ENCODE measurements around the gene DYRK3.
"Not testable (repeated sequence)": the region's sequence is repeated elsewhere in the genome, so short reads cannot be mapped to it uniquely, and the experiment has no call there.

The DYRK3 gene

DNA sequence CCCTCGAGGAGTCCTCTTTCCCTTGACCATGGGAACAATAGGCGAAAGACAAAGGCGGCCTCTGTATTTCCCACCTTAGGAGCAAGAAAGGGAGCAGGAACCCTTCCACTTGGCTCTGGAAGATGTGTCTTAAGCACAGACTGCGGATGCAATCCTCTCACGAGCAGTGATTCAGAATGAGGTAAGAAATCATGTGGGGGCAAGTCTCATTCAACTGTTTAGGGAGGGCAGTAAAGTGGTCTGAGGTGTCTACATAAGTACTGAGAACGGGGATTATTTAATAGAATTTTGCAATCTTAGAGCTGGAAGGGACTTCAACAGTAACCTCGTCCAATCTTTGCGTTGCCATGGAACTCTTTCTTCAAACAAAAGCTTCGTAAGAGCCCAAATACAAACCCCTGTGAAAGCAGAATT, 1.6 kb upstream of the DYRK3 start:
- DNase-seq, result no peak

DNA sequence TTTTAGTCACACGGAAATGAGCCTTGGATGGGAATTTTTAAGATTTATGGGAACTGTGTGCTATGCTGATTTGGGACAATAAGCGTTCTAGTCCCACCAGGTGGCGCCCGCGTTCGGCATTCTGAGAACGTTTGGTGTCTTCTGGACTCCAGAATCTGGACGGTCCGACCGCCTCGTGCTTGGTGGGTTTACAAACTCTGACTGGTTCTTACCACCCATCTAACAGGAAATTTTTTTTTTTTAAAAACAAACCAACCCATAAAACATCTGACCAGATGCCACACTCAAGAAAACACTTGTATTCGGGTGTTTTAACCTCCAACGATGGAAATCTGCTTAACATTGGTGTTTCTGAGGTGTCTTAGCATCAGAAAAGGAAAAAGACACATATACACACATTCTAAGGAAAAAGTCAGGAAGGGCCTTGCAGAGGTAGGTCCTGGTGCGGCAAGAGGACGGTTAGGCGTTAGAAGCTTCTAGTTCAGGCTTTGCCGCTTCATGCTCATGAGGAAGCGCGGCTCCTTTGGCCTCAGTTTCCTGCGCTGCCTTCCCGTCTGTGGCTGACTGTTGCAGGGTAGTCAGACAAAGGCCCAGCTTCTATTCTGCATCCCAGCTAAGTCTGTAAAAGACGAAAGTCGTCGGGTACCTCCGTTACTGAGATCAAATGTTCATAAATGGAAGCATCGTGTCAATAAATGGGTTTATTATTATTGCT, 814 bp upstream of the DYRK3 start:
- no peak for DNase-seq

DNA sequence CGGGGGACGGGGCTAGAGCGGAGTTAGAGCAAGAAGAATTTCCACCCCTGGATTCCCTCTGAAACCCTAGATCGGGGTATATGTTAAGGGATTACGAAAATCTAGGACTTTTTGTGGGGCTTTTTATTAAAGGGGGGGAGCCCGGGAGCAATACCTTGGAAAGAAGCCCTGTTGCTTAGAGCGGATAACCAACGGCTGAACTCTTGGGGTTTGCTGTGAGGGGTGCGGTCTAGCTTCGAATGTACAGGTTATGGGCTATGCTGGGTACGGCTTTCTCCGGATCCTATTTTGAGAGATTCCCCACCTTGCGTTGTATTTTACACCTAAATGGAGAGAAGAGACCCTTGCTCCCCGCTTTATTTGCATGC, 626 bp downstream of the DYRK3 start:
- no peak for DNase-seq

DNA sequence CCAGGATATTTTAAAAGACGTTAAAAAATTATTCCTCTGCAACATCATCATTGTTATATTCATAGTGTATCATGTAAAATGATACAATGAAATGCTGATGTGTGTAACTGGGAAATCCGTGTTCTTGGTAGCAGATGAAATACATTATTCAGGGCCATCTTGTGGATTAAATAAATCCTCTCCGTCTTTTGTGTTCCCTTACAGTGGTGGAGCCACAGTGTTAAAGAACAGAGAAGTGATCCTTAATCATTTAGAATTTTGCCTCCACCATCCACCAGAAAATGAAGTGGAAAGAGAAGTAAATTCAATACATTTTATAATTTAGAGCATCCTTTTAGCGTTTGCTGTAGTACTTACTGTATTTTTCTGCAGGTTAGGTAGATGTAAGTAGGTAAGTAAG, 1.3 kb downstream of the DYRK3 start:
- no peak for DNase-seq

DNA sequence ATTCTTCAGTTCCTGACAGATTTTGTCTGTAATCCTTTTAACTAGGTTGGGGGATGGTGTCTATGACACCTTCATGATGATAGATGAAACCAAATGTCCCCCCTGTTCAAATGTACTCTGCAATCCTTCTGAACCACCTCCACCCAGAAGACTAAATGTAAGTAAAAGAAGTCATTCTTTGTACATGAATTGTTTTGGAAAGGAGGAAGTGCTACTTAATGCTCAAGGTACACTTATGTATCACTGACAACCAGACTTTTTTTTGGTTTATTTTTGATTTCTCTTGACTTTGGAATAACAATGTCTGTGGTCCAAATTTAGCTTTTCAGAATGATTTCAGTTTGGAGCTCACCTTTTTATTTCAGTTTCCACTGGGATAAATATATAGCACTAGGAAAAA, 2.3 kb downstream of the DYRK3 start:
- no peak for DNase-seq

DNA sequence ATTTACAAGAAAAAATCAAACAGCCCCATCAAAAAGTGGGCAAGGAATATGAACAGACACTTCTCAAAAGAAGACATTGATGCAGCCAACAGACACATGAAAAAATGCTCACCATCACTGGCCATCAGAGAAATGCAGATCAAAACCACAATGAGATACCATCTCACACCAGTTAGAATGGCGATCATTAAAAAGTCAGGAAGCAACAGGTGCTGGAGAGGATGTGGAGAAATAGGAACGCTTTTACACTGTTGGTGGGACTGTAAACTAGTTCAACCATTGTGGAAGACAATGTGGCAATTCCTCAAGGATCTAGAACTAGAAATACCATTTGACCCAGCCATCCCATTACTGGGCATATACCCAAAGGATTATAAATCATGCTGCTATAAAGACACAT, 6.7 kb downstream of the DYRK3 start:
- not testable (repeated sequence) for DNase-seq

DNA sequence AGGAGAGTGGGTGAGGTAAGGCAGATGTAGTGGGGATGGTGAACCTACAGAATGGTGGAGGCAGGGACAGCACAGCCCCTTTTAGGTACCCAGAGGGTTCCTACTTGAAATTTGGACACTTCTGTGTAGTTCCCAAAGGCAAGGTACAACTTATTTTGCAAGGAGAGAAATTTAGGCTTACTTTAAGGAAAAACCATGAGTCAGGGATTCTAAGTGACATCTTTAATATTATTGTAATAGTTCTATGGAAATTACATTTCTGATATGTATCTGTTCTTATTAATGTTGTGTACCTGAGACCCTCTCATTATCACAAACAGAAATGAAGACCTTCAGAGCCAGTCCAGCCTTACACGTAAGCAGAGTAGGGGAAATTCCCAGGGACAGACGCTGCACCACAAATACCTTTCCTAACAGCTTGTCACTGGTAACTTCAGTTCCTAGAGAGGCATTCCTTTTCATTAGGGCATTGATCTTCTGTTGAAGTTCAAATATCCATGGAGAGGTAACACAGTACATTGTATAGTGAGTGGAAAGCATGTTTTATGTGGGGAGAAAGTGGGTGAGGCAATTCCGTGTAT, 7.9 kb downstream of the DYRK3 start:
- DNase-seq, result no peak

DNA sequence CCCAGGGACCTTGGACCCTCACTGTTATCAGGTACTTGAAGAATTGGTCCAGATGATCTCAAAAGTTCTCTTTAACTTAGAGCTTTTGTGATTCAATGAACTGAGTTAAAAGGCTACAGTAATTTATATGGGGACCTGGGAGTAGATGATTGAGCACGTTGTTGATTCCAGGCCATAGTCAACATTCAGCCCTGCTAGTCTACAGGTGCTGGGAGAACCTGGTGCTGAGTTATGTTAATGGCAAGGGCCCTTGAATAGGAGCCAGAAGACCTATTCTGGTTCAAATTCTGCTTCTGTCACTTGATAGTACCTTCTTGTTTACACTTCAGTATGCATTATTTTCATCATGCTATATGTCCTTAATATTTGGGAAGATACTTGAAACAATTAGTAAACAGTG, 11.2 kb downstream of the DYRK3 start:
- DNase-seq, result no peak

DNA sequence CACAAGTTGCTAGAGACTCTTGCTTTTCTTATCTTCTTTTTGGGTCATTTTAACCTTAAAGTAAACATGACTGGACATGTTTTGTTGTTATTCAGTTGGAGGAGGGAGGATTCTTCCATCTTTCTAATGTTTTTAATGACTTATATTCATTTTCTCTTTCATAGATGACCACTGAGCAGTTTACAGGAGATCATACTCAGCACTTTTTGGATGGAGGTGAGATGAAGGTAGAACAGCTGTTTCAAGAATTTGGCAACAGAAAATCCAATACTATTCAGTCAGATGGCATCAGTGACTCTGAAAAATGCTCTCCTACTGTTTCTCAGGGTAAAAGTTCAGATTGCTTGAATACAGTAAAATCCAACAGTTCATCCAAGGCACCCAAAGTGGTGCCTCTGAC, 11.9 kb downstream of the DYRK3 start:
- no peak for DNase-seq

DNA sequence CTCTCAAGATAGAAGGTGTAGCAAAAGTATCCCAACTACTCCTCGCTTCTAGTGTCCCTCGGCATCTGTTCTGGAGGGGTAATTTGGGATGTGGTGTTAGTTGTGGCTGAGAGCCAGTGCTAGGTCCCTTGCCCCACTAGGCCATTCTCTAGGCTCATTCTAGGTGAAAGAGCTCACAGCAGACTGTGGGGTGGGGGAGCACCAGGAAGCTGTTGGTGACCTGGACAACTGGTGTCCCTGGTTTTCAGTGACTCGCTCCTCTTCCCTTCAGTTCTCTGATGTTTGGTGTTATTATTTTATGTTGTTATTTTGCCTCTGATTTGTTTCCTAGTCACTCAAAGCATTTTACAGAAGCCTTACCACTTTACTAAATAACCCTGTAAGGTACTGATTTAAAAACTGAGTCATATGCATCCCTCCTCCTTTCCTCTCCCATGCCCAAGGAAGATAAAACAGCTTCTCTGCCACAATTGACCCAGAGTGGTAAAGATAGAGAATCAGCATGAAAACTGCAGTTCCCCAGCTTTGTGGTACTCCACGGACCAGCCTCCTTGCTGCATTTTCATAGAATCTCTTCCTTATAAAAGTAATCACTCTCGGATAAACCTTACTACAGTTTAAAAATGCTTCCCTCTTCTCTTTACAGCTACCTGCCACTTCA, 14.1 kb downstream of the DYRK3 start:
- no peak for DNase-seq

DNA sequence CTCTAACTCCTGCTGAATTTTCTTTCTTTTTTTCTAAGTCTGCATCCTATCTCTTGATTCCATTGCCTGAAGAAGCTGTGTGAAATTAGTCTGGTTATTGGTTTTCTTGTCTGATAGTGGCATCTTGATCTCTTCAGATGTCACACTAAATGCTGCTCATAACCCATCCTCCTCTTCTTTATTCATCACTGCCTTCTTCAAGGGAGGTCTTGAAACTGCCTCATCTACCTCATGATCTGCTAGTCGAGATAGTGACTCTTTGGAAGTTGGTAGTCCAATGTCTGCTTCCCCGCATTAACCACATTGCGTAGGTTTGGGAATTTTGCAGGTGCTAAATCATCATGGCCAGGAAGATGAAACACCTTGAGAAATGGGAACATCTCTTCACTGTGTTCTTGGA, 15.7 kb downstream of the DYRK3 start:
- DNase-seq, result no peak

DNA sequence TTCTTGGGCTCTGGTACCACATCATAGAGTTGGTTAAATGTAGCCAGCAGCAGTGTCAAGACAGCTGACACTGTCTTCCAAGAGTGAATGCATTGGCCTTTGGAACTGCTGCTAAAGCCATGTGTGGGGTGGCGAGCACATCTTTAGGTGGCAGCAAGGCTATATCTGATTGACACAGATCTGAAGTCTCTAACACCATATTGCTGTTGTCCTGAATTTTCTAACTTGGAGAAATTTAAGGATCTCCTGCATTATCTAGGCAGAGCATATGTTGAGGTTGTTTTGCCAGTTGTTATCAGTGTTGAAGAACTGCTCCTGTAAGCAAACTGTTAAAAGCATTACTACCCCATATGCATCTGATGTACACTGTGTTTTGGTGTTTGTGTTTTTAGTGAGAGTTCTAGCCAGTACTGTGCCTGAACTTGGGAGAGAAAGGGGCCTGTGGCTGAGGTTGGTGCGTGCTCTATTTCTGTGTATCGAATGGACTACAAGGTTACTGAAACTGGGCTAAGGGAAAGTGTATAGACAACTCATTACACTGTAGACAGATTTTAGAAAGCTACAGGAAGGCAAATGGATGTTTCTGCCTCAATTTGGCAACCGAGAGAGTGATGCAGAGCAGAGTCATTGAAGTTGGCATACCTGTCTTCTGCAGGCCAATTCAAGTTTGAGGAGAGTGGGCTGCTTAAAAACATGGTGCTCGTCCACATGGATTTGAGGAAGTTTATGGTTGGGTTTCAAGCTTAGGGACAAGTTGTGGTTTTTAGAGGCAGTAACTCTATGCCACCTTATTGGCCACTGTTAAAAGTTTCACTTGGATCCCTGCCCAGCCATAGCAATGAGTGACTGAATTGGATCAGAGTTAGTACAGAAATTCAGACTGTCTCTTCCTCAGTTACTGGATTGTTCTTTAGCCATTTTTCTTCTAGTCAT, 16.9 kb downstream of the DYRK3 start:
- DNase-seq, result no peak

DNA sequence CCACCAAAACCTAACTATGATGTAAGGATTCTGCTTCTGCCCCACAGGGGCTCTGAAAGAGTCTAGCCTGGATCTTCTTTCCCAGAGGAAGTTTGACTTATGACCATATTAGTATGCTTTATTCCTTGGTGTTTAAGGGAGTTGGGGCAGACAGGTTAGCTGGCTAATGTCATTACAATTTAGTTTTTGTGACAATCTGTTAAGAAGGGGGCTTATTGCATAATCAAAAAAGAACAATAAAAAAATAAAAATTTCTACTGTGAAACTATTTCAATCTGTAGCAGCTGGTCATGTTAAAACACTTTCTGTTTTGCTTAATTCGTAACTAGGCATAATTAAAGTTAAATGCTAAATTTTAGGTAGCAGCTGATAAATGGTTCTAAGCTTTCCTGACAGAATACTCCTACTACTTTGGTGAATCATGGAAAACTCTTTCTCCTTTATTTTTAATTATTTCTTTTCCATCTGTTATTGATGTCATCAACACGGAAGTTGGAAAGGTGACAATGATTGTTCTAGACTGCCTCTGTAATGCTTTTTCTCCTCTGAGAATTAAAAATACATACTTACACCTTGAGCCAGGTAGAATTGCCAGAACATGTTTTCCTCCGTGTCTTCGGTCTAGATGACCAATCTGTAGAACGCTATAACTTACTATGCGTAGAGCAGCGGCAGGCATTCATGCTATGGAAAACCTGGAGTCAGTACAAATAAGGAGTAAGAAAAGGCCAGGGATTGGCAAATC, 18.6 kb downstream of the DYRK3 start:
- DNase-seq, result no peak

DNA sequence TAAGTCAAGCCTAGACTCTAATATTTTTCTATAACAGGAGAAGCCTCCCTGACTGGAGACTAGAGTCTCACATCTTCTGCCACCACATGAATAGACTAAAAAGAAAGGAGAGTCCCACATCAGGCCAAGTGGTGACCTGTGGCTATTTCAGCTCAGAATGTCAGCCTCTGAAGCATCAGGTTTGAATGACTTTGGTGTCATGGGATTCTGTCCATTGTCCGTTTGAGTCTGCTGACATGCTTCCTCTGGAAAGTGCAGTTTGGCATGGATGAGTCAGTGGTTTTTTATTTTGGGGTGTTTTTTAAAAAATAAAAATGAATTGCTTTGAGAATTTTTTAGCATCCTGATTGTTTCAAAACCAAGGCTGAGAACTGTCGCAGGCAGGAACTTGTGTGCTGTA, 19.5 kb downstream of the DYRK3 start:
- no peak for DNase-seq

DNA sequence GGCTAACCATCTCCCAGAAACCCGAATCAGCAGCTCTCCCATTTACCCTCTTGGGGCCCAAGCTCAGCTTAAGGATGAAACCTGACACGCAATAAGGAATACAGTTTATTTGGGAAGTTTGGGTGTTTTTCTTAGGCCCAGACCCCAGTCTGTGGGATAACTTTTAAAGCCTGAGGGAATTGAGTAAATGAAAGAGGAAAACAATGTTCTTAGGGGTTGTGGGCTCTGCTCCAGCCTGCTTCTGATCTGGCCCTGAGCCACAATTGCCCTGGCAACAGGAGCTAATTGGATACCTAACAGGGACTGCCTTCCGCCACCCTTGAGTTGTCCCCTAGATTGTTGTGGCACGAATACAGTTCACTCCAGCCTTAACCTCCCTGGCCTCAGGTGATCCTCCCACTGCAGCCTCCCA, 20.1 kb downstream of the DYRK3 start:
- DNase-seq, result no peak

DNA sequence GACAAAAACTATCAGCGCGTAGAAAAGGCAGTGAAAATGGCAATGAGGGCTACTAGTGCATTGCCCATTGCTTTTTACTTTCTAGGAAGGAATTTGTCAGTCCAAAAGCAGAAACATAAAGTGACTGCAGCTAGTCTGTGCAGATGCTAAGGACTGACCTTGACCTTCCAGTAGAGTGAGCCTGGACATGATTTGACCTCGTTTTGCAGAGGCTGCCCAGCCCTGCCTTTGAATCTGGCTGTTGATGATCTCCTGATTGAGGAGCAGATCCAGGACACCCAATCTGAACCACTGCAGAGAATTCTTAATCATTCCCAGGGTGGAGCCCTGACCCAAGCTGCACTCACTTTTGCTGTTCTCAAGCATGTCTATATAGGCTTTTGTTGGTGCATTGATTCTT, 21.6 kb downstream of the DYRK3 start:
- DNase-seq, result no peak

DNA sequence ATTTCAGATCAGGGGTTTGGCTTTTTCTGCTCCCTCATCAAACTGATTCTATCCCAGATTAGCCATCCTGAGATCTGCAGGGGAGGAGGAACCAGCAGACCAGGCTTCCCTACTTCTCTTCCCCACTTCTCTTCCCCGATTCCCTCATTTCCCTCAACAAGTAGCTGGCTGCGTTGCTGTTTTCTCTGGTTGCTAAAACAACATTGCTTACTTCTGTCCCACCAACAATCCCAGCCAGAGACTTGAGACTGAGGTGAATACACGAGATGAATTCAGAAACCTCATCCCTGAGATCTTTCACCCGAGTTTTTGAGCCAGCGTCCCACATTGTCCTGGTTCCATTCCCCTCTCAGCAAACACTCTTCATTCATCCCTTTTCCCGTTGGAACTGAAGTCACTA, 22.4 kb downstream of the DYRK3 start:
- no peak for DNase-seq

DNA sequence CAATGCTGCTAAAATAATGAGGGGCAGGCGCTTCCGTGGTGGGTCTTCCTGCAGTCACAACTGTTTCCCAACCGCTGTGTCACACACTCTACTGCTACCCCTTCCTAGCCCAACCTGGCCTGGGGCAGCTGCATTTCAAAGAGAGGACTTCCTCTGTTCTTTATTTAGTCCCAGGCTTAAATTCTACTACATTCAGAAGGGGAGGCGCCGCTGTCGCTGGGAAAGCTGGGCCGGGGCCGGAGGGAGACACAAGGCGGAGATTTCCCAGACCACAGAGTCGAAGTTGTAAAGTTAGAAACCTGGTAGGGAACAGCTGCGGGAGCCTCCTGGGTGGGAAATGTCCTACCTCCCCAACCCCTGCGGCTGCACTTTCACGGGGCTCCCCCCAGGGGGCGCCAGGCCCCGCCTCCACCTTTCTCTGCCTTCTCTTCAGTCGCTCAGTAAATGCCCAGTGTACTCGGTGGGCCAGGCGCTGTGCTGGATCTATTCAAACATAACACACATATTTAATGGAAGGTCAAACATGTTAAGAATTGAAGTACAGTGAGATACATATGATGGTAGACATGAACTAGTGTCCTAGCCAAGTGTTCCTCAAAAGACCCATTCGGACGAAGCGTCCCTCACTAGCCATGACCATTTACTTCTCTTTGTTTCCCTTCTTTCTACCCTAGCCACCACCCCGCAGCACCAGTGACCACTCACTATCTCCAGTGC, 23.1 kb downstream of the DYRK3 start:
- peak; percentile 84 for DNase-seq

DNA sequence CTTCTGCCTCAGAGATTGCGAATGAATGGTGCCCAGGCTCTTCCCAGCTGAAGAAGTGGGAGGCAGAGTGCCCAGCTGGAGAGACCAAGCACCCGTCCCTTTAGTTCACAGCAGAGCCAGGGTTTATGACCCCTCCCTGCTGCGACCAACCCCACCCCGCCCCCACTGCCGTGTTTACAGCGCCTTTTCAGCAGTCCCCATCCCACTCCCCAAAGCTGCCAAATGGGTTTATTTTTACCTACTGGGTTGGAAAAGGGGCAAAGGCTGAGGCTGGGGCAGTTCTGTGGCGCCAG, 23.6 kb downstream of the DYRK3 start:
- no peak for DNase-seq

DNA sequence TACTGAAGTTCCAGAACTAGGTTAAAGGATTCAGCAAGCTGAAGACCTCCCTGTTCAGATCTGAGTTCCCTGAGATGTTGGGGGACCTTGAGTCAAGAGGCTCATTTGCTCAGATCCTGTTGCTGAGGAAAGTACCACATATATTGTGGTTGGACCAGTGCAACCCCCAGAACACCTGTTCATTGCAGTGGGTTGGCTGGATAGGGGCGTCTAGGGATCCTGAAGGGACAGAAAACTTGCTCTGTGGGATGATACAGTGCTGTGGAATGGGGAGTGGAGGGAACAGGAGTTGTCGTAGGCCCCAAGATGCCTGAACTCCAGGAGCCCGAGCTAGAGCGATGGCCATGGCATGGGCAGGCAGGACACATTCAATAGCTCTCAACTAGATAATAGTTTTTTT, 24.8 kb downstream of the DYRK3 start:
- DNase-seq, result no peak

DNA sequence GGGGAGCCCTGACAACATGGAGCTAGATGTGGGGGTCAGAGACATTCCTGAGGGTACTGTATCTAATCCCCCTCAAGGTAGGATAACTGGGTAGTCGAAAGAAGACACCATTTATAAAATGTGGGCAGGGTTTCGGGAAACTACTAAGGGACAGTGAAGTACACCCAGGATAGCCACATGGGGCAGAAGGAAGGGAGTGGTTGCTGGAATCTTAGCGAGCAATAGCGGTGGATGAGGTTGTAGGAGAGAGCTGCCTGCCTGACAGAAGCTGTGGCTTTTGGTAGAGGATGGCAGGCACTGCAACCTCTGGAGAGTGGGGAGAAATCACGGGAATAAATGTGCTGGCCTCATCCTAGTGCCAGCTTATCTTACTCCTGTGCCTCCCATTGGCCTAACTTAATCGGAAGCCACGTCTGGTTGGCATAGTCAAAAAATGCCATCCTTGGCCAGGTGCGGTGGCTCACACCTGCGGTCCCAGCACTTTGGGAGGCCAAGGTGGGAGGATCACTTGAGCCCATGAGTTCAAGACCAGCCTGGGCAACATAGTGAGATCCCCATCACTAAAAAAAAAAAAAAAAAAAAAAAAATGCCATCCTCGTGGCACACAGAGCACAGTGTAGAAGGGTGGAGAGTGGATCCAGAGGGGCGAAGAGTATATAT, 26.0 kb downstream of the DYRK3 start:
- DNase-seq, result no peak
